Measurements from ENCODE around the gene EID3. TPM values are rescaled to one million over a fixed set of nuclear protein-coding genes. Genes with fewer than 3 reads are reported as not detected.

Gene EID3
- total RNA-seq, 1 donor from 2014 or later: 6.2 TPM

GRCh38 chr12:104280717-104281458 lies 22.7 kb upstream of the EID3 start:
- TF ChIP-seq CTCF (IDR thresholded peaks at IDR 0.05): no peak
- Mint-ChIP-seq H3K4me3 (no peak overlapping the region), H3K27me3 (peaks cover 5% of the 10 kb centered on the region), H3K9me3 (no peaks in the 10 kb centered on the region), H3K4me1 (peaks cover 15% of the 10 kb centered on the region), H3K36me3 (ENCODE audit: low read depth) (no peaks in the 10 kb centered on the region), H3K27ac (no peak overlapping the region)
- ChIA-PET CTCF (no interaction called here), POLR2A (no interaction called here)
- DNase-seq (no peak), ATAC-seq (ENCODE audit: low read depth) (no peak)
- intact Hi-C loops (cut with micrococcal nuclease): loop anchor here (10.0 kb wide), 2 partner anchors 394 to 1054 kb away; partner anchors contain the start of gene C12orf75

GRCh38 chr12:104281636-104282035 lies 21.9 kb upstream of the EID3 start:
- Mint-ChIP-seq H3K9me3 (no peaks in the 10 kb centered on the region), H3K27ac (no peak overlapping the region), H3K36me3 (ENCODE audit: low read depth) (no peaks in the 10 kb centered on the region), H3K4me3 (no peak overlapping the region), H3K27me3 (peaks cover 5% of the 10 kb centered on the region), H3K4me1 (peaks cover 15% of the 10 kb centered on the region)
- ATAC-seq (ENCODE audit: low read depth) (no peak), DNase-seq (no peak)
- ChIA-PET POLR2A (no interaction called here), CTCF (no interaction called here)
- TF ChIP-seq CTCF (IDR thresholded peaks at IDR 0.05): no peak
- intact Hi-C loops (cut with micrococcal nuclease): loop anchor here (10.0 kb wide), 2 partner anchors 393 to 1053 kb away; partner anchors contain the start of gene C12orf75

- peaks cover 4% of the 10 kb centered on the region for H3K36me3 Mint-ChIP-seq (ENCODE audit: low read depth)
- H3K9me3 Mint-ChIP-seq: no peaks in the 10 kb centered on the region
- no peak overlapping the region for H3K4me3 Mint-ChIP-seq
- CTCF ChIA-PET: no interaction called here
- ATAC-seq (ENCODE audit: low read depth) (no peak), DNase-seq (no peak)
- H3K4me1 Mint-ChIP-seq: peaks cover 17% of the 10 kb centered on the region
- H3K27ac Mint-ChIP-seq: no peak overlapping the region
- peaks cover 5% of the 10 kb centered on the region for H3K27me3 Mint-ChIP-seq
- intact Hi-C loops (cut with micrococcal nuclease): loop anchor here (10.0 kb wide), 2 partner anchors 393 to 1053 kb away; partner anchors contain the start of gene C12orf75
- POLR2A ChIA-PET: no interaction called here
- no peak for TF ChIP-seq CTCF (IDR thresholded peaks at IDR 0.05)
These were observed 21.4 kb upstream of the EID3 start for GRCh38 chr12:104282109-104282508.

- ChIA-PET CTCF (interaction anchor here (0.9 to 4.2 kb wide), 3 partner anchors 10 to 70 kb away, joined by 3 to 17 read pairs (median 6); partner anchors contain the start of gene TXNRD1), POLR2A (interaction anchor here (0.6 to 4.4 kb wide), 10 partner anchors 9 to 982 kb away, joined by 3 to 51 read pairs (median 12); partner anchors contain the start of genes EID3, HSP90B1, NFYB and TXNRD1)
- H3K27me3 Mint-ChIP-seq: peaks cover 2% of the 10 kb centered on the region
These were observed 17.6 kb upstream of the EID3 start for GRCh38 chr12:104285740-104286515.

More at GRCh38 chr12:104285740-104286515, 17.6 kb upstream of the EID3 start:
- Mint-ChIP-seq H3K4me1 (peaks cover 40% of the 10 kb centered on the region), H3K4me3 (peak overlapping the region; percentile 100), H3K36me3 (ENCODE audit: low read depth) (peaks cover 14% of the 10 kb centered on the region), H3K27ac (peak overlapping the region; percentile 99), H3K9me3 (no peaks in the 10 kb centered on the region)
- no peak for TF ChIP-seq CTCF (IDR thresholded peaks at IDR 0.05)
- intact Hi-C loops (cut with micrococcal nuclease): loop anchor here (1.0 to 10.0 kb wide), 10 partner anchors 10 to 1049 kb away; partner anchors contain the start of genes APPL2, C12orf75, CHST11 and NFYB
- DNase-seq (no peak), ATAC-seq (ENCODE audit: low read depth) (no peak)

All from activated B cell treated with CpG ODN at 0.5 μM for 24 hours (primary cell).